Left renal cortex interstitium (tissue), 4 donors: Measurements from ENCODE around the gene DGLUCY. TPM values are rescaled to one million over a fixed set of nuclear protein-coding genes. Genes with fewer than 3 reads are reported as not detected.
"Not testable (repeated sequence)": the region's sequence is repeated elsewhere in the genome, so short reads cannot be mapped to it uniquely, and the experiment has no call there.

Experiments
- DNase-seq, 4 donors: peaks; one replicate each; pipeline ENCODE4 v3.0.0-alpha.2; 2013; ENCODE audit warnings: low read depth in 4 of 4, low spot score in 2 of 4, missing footprints in 1 of 4
- polyA plus RNA-seq, 4 donors: library from polyadenylated mRNA; unstranded; fragments of 120-200 nt; gene quantifications; one replicate each; pipeline ENCODE4 v1.2.1, GENCODE V29; 2013; ENCODE audit not compliant: insufficient read length in 4 of 4

The DGLUCY gene
- polyA plus RNA-seq, 4 donors = 60.1 to 85.2 (median 76.1) TPM

DNA sequence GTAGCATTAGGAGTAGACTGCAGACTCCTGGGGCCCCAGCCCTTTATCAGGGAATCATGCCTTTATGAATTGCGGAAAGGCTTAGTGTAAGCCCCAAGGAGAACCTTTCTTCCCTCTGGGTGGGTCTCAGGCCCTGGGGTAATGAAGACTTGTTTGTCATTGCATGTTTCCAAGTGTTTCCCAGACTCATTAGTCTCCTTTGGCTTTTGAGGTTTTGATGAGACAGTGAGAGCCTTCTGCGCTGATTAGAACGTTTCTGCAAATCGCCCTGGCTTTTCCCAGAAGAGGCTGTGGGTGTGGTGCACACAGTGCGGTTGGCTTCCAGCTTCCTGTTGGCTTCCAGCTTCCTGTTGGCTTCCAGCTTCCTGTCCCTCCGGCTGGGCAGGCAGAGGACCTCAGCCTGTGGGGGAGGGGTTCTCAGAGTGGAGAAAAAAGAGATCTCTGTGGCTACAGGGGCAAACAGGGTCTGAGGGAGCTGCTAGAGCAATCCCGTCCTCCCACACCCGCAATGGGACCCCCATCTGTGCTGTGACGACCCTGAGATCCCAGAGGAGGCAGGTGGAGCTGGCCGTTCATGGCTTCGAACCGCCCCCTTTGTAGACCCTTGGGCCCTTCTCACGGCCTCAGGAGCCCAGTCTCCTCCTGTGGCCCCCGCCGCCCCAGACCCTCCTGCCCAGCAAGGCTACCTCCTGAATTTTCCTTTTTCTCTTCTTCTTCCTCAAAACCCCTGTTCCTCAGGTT, 88.5 kb downstream of the DGLUCY start:
- no peak for DNase-seq

DNA sequence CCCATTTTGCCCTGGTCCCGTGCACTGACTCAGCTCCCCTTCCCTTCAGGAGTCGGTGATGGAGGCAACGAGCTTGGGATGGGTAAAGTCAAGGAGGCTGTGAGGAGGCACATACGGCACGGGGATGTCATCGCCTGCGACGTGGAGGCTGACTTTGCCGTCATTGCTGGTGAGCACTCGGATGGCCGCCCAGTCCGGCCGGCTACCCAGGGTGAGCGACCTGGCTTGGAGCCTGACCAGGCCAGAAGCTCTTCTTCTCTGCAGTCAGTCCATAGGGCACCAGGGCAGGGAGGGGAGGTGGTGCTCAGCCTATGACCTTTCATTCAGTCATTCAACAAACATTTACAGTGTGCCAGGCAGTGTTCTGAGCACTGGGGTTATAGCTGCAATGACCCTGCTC, 90.8 kb downstream of the DGLUCY start:
- no peak for DNase-seq

DNA sequence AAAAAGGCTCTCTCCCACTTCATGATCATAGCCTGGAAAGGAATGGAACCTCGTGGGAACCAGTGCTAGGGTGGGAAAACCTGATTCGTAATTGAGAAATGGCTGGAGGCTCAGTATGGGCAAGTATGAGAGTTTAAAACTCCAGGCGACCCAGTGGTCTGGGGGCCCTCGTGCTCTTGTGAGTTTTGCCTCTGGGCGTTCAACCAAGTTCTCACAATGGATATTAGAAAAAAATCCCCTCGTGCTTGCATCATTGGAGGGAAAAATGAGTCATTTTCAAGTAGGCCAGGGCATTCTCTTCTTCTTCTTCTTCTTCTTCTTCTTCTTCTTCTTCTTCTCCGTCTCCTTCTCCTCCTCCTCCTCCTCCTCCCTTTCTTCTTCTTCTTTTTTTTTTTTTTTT, 91.6 kb downstream of the DGLUCY start:
- DNase-seq = no peak

DNA sequence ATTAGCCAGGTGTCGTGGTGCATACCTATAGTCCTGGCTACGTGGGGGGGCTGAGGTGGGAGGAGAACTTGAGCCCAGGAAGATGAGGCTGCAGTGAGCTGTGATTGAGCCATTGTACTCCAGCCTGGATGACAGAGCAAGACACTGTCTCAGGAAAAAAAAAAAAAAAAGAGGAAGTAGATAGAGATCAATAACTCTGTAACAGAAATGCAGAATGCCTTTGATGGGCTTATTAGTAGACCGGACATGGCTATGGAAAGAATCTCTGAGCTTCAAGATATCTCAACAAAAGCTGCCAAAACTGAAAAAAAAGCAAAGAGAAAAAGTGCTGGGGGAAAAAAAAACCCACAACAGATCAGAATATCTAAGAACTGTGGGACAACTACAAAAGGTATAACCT, 93.1 kb downstream of the DGLUCY start:
- DNase-seq = no peak

- DNase-seq = no peak
These were observed 97.1 kb downstream of the DGLUCY start for GRCh38 chr14:91211017-91211416.

DNA sequence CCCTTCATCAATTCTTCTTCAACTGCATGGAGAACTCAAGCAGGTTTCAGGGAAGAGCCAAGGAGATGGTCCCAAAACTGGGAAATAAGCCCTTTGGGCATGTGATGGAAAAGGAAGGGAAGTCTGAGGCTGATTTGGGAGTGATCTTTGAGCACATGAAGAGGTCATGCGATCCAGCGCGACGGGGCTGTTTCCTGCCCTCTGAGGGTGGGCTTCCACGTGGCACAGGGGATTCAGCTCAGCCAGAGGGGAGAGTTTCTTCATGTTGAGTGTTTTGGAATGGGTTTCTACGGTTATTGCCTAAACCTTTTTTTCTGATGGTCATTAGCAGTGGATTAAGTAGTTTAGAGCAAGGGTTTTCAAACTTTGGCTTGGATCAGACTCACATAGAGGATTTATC, 100.4 kb downstream of the DGLUCY start:
- DNase-seq = no peak

- DNase-seq = no peak
These were observed 101.5 kb downstream of the DGLUCY start for GRCh38 chr14:91215381-91215780.

DNA sequence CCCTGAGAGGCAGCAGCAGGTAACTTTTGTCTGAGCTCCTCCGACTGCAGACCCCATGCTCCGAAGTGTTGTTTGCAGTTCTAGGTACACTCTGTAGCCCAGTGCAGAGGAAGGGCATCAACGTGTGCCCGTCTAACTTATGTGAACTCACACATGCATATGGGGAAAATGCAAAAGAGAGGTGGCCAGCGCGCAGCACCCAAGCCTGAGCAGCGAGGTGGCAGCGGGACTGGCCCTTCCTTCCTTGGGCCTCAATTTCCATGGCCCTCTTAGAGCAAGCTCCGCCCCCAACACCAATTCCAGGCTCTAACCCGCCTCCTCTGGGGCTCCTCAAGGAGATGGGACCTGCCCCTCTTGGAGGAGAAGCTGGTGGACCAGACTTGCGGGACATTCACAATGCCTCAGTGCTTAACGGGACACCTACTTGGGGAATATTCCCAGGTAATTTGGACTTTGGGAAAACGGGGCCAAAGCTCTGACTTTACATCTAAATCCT, 102.9 kb downstream of the DGLUCY start:
- no peak for DNase-seq

- DNase-seq = no peak
These were observed 104.1 kb downstream of the DGLUCY start for GRCh38 chr14:91218014-91218413.

GRCh38 chr14:91219517-91220389, 105.9 kb downstream of the DGLUCY start:
- DNase-seq = no peak

DNA sequence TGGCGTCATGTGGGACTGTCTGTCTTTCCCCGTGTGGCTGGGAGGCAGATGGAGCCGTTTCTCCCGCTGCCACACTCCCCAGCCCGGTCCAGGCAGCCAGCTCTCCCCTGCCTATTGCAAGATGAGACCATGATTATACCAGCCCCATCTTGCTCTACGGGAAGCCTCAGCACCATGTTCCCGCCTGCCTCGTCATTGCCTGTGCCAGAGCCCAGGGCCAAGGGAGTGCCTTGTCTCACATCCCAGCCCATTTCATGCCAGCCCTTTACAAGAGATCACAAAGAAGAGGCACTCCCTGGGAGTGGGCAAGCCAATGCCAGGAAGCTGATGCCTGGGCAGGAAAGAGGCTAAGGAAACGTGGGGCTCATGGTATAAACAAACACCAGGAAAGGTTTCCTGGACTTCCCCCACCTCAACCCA, 106.7 kb downstream of the DGLUCY start:
- no peak for DNase-seq

DNA sequence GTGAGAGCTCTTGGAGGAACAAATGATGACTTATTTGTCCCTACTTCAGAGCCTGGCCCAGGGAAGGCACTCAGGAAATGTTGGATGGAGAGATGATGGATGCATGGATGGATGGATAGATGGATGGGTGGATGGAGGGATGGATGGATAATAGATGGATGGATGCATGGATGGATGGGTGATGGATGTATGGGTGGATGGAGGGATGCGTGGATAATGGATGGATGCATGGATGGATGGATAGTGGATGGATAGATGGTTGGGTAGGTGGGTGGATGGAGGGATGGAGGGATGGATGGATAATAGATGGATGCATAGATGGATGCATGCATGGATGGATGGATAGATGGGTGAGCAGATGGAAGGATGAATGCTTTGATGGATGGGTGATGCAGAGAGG, 107.4 kb downstream of the DGLUCY start:
- no peak for DNase-seq

GRCh38 chr14:91223028-91223783, 109.3 kb downstream of the DGLUCY start:
- no peak for DNase-seq

- DNase-seq = no peak
These were observed 111.2 kb downstream of the DGLUCY start for GRCh38 chr14:91225025-91225424.

DNA sequence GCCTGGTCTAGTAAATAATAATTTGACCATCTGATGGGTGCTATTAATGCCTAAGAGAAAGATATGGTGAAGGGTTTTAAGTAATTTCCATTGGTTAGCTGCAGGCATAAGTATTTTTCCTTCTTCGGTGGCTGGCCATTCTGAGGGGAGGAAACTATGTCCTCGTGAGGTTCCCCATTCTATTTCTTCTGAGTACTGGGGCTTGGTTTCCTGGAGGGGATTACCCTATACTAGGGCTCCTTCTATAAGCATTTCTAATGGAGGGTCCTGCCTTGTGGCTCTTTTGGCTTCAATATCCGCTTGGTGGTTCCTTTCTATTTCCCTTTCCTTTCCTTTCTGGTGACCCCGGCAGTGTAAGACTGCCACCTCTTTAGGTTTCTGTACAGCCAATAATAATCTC, 112.5 kb downstream of the DGLUCY start:
- not testable (repeated sequence) for DNase-seq

- no peak for DNase-seq
These were observed 113.3 kb downstream of the DGLUCY start for GRCh38 chr14:91227183-91227628.

DNA sequence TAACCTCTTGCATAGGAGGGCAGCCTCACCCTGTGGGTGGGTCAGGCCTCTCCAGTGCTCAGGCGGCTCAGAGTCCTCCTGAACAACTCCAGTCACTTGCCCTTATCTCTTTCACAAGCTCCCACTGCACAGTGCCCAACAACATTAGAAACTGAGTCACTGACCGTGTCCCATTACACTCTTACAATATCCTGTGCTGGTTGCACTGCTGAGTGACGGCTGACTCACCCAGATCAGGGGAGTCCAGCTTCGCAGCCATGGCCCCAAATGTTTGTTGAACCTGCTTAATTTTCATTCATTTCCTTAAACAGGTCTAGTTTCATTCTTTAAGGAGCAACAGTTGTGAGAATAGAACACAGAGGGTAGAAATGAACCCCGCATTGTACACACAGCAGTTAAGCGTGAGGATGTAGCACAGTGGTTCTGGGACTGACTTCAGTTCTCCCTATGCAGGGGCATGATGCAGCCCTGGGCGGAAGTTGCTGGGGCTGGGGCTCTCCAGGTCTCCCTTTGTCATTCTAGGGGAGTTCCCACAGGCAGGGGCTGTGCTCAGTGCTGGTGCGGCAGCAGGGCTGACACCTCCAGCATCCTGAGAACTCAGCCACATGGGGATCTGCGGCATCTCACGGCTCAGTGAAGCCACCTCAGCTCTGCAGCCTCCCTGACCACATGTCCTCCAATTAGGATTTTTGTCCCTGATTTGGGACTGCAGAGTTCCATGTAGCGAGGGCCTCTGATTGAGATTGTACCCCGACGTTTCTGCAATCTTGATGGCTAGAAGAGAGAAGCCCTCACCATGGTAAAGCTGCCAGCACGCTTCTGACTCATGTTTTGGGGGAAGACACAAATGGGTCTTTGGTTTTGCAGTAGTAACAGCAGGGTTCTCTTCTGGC, 114.5 kb downstream of the DGLUCY start:
- DNase-seq = no peak

- no peak for DNase-seq
These were observed 115.1 kb downstream of the DGLUCY start for GRCh38 chr14:91229005-91229382.

DNA sequence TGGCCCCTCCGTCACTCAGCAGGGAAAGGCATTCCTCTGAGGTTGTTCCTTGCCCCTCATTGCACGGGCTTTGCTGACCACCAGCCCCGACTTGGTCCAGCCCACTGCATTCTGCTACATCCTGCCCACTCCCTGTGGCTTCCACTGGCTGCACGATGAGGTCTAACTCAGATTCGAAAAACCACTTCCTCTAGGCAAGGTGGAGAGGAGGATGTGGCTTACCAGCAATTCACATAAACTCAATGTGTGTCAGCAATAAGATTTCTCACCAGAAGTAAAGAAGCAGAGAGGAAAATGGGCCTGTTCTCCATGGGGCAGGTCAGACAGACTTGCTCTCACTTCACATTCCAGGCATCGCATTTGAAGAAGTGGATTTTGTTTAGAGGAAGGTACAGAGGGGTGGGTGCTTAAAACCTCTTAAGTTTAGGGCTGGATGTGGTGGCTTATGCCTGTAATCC, 115.9 kb downstream of the DGLUCY start:
- DNase-seq = no peak
